ENCODE data around the gene ASXL3. TPM values are rescaled to one million over a fixed set of nuclear protein-coding genes. Genes with fewer than 3 reads are reported as not detected.

The ASXL3 gene
- total RNA-seq, 1 donor from 2014 or later: 6.6 TPM

- no peaks in the 10 kb centered on the region for H3K27me3 ChIP-seq
- no peak for DNase-seq (ENCODE audit: low spot score in 2 of 2)
- no peaks in the 10 kb centered on the region for H3K4me1 ChIP-seq
- H3K9me3 ChIP-seq: no peaks in the 10 kb centered on the region
- H3K27ac ChIP-seq: no peak overlapping the region
- intact Hi-C loops (cut with DNase I): no loop called here
- no peak for TF ChIP-seq CTCF (IDR thresholded peaks at IDR 0.05)
- no peak overlapping the region for H3K4me3 ChIP-seq
- no peaks in the 10 kb centered on the region for H3K36me3 ChIP-seq
These were observed 66.5 kb downstream of the ASXL3 start for GRCh38 chr18:33644494-33644893.

- Histone ChIP-seq H3K27ac (no peak overlapping the region), H3K9me3 (no peaks in the 10 kb centered on the region), H3K4me1 (no peaks in the 10 kb centered on the region), H3K27me3 (no peaks in the 10 kb centered on the region), H3K36me3 (no peaks in the 10 kb centered on the region), H3K4me3 (no peak overlapping the region)
- no peak for TF ChIP-seq CTCF (IDR thresholded peaks at IDR 0.05)
- intact Hi-C loops (cut with DNase I): no loop called here
- no peak for DNase-seq (ENCODE audit: low spot score in 2 of 2)
These were observed 69.3 kb downstream of the ASXL3 start for GRCh38 chr18:33647365-33647764.

- Histone ChIP-seq H3K27ac (no peak overlapping the region), H3K36me3 (no peaks in the 10 kb centered on the region), H3K9me3 (no peaks in the 10 kb centered on the region), H3K4me1 (no peaks in the 10 kb centered on the region), H3K27me3 (no peaks in the 10 kb centered on the region), H3K4me3 (no peak overlapping the region)
- intact Hi-C loops (cut with DNase I): no loop called here
- no peak for TF ChIP-seq CTCF (IDR thresholded peaks at IDR 0.05)
- DNase-seq (ENCODE audit: low spot score in 2 of 2): no peak
These were observed 74.6 kb downstream of the ASXL3 start for GRCh38 chr18:33652635-33653034.

GRCh38 chr18:33653231-33653630, 75.2 kb downstream of the ASXL3 start:
- intact Hi-C loops (cut with DNase I): no loop called here

GRCh38 chr18:33656889-33657448, 79.0 kb downstream of the ASXL3 start:
- intact Hi-C loops (cut with DNase I): no loop called here
- no peaks in the 10 kb centered on the region for H3K27me3 ChIP-seq
- TF ChIP-seq CTCF (IDR thresholded peaks at IDR 0.05): no peak
- H3K27ac ChIP-seq: no peak overlapping the region
- H3K4me1 ChIP-seq: no peaks in the 10 kb centered on the region
- DNase-seq (ENCODE audit: low spot score in 2 of 2): no peak
- no peaks in the 10 kb centered on the region for H3K36me3 ChIP-seq
- H3K9me3 ChIP-seq: no peaks in the 10 kb centered on the region
- H3K4me3 ChIP-seq: no peak overlapping the region

More at GRCh38 chr18:33653231-33653630, 75.2 kb downstream of the ASXL3 start:
- Histone ChIP-seq H3K27me3 (no peaks in the 10 kb centered on the region), H3K4me1 (no peaks in the 10 kb centered on the region), H3K27ac (no peak overlapping the region), H3K36me3 (no peaks in the 10 kb centered on the region), H3K4me3 (no peak overlapping the region), H3K9me3 (no peaks in the 10 kb centered on the region)
- no peak for DNase-seq (ENCODE audit: low spot score in 2 of 2)
- no peak for TF ChIP-seq CTCF (IDR thresholded peaks at IDR 0.05)

Data from ascending aorta (tissue), 2 donors.